ENCODE measurements around the gene BRD9. TPM values are rescaled to one million over a fixed set of nuclear protein-coding genes. Genes with fewer than 3 reads are reported as not detected.

Gene BRD9
- total RNA-seq, 1 donor from 2014 or later, result 80.1 TPM

DNA sequence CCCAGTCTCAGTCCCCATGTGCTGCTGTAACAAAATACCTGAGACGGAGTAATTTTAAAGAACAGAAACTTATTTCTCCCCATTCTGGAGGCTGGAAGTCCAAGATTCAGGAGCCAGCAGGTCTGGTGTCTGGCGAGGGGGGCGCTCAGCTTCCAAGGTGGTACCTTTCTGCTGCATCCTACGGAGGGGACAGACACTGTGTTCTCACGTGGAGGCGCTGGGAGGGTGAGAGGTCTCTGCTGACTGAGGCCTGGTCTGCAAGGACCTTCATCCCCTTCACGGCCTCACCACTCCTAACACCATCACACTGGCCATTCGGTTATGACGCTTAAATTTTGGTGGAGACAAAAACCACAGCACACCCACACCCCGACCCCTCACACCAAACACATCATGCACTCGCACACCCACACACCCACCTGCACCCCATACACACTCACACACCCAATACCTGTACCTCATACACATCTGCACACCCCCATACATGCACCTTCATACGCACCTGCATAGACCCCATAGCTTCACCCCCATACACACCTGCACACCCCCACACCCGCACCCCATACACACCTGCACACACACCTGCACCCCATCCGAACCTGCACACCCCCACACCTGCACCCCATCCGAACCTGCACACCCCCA lies 32.0 kb downstream of the BRD9 start:
- no peaks in the 10 kb centered on the region for H3K9me3 Mint-ChIP-seq
- H3K27ac Mint-ChIP-seq (ENCODE audit: unreplicated experiment), result no peak overlapping the region
- TF ChIP-seq, protein P1, sequence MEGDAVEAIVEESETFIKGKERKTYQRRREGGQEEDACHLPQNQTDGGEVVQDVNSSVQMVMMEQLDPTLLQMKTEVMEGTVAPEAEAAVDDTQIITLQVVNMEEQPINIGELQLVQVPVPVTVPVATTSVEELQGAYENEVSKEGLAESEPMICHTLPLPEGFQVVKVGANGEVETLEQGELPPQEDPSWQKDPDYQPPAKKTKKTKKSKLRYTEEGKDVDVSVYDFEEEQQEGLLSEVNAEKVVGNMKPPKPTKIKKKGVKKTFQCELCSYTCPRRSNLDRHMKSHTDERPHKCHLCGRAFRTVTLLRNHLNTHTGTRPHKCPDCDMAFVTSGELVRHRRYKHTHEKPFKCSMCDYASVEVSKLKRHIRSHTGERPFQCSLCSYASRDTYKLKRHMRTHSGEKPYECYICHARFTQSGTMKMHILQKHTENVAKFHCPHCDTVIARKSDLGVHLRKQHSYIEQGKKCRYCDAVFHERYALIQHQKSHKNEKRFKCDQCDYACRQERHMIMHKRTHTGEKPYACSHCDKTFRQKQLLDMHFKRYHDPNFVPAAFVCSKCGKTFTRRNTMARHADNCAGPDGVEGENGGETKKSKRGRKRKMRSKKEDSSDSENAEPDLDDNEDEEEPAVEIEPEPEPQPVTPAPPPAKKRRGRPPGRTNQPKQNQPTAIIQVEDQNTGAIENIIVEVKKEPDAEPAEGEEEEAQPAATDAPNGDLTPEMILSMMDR (conservative IDR thresholded peaks at IDR 0.05), result no peak
- H3K27me3 Mint-ChIP-seq (ENCODE audit: low read depth), result no peaks in the 10 kb centered on the region
- no peak overlapping the region for H3K4me3 Mint-ChIP-seq
- DNase-seq (ENCODE audit: low read depth, low spot score), result no peak
- no peaks in the 10 kb centered on the region for H3K36me3 Mint-ChIP-seq (ENCODE audit: low read depth)
- H3K4me1 Mint-ChIP-seq, result no peaks in the 10 kb centered on the region

DNA sequence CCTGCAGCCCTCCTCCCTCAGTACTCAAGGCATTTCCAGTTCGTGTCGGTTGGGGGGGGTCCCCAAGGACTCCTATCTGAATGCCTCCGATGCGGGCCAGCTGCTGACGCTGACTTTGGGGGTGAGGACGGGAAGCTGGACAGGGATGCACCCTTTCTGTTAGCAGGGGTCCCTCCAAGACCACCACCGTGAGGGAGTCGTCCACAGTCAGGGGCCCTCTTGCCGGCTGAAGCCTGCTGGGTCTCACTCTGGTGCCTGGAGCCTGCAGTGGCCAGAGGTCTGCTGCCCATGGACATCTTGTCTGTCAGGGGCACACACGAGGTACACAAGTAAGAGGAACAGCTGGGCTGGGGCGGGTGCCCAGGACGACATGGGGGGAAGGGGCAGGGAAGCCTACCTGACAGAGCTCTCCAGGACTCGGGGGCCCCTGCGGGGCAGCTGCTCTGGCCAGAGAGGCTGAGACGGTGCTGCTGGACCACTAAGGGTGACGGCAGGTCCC lies 32.8 kb downstream of the BRD9 start:
- Mint-ChIP-seq H3K4me1 (no peaks in the 10 kb centered on the region), H3K27me3 (ENCODE audit: low read depth) (peaks cover 2% of the 10 kb centered on the region), H3K9me3 (no peaks in the 10 kb centered on the region), H3K4me3 (no peak overlapping the region), H3K27ac (ENCODE audit: unreplicated experiment) (peak overlapping the region; percentile 19), H3K36me3 (ENCODE audit: low read depth) (no peaks in the 10 kb centered on the region)
- TF ChIP-seq, protein P1 (conservative IDR thresholded peaks at IDR 0.05), result no peak
- no peak for DNase-seq (ENCODE audit: low read depth, low spot score)

DNA sequence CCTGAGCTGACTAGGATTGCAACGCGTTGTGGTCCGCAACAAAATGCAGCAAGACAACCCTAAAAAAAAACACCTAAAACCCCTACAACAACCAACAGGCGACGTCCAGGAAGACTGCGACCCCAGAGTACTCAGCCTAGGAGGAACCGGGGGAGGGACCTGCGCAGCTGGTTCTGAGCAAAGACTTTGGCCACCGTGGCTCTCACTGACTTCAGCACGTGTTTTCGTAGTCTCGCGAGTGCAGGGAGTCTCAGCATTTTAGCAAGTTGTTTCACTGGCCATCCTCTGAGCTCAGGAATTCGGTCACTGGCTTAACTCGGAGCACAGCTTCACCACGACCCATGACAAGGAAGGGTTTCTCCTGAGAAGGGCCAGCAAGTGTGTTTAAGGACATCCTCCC lies 33.2 kb downstream of the BRD9 start:
- TF ChIP-seq, protein P1 (conservative IDR thresholded peaks at IDR 0.05), result no peak
- Mint-ChIP-seq H3K9me3 (no peaks in the 10 kb centered on the region), H3K4me3 (no peak overlapping the region), H3K36me3 (ENCODE audit: low read depth) (no peaks in the 10 kb centered on the region), H3K27me3 (ENCODE audit: low read depth) (peaks cover 2% of the 10 kb centered on the region), H3K27ac (ENCODE audit: unreplicated experiment) (peak overlapping the region; percentile 67), H3K4me1 (no peaks in the 10 kb centered on the region)
- no peak for DNase-seq (ENCODE audit: low read depth, low spot score)

DNA sequence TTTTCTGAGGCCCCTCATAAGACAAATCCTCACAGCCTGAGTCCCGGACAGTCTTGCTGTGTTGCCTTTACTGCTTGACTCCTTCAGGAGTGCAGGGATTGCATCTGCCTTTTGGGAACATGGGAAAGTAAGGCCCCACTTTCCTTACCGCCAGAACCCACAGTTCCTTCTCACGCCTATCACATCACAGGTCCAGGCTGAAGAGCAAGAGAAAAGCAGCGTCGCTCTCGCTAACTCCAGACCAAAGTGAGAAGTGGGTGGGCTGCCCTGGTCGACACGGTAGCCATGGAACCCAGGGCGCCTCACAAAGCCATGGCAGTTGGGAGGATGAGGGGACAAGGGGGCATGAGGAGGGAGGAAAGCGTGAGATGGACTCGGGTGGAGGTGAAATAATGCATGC lies 33.9 kb downstream of the BRD9 start:
- H3K27me3 Mint-ChIP-seq (ENCODE audit: low read depth), result peaks cover 2% of the 10 kb centered on the region
- peak overlapping the region; percentile 34 for H3K4me3 Mint-ChIP-seq
- H3K36me3 Mint-ChIP-seq (ENCODE audit: low read depth), result no peaks in the 10 kb centered on the region
- TF ChIP-seq, protein P1 (conservative IDR thresholded peaks at IDR 0.05), result no peak
- DNase-seq (ENCODE audit: low read depth, low spot score), result no peak
- no peak overlapping the region for H3K27ac Mint-ChIP-seq (ENCODE audit: unreplicated experiment)
- H3K4me1 Mint-ChIP-seq, result no peaks in the 10 kb centered on the region
- no peaks in the 10 kb centered on the region for H3K9me3 Mint-ChIP-seq

DNA sequence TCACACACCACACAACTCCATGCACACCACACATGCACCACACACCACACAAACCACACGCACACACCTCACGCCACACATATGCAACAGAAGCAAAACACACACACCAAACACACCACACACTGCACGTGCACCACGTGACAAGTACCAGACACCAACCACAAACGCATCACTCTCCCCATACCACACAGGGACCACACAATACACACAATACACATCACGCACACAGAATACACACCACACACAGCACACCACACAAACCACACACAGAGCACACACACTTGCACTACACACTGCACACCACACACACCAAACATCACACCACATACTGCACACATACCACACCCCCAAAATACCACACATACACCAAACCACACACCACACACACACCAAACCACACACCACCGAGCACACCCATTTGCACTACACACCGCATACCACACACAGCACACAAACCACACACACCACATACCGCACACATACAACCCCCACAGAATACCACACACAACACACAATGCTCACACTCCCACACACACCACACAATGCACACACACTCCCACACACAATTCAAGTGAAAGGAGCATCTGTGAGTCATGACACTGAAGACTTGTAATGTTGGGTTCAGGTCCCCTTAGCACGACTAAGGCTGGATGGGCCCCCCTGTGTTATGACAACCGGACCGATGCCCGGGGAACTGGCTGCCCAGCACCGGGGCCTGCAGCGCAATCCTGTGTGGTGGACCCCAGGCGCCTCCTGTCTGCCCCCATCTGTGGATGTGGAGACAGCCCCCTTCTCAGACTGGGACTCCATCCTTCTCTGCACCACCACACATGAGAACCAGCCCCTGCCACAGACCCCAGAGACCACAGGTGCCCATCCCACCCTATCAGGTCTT lies 35.8 kb downstream of the BRD9 start:
- TF ChIP-seq, protein P1 (conservative IDR thresholded peaks at IDR 0.05), result no peak
- DNase-seq (ENCODE audit: low read depth, low spot score), result no peak
- Mint-ChIP-seq H3K4me1 (no peaks in the 10 kb centered on the region), H3K27me3 (ENCODE audit: low read depth) (peaks cover 8% of the 10 kb centered on the region), H3K4me3 (no peak overlapping the region), H3K9me3 (no peaks in the 10 kb centered on the region), H3K27ac (ENCODE audit: unreplicated experiment) (no peak overlapping the region), H3K36me3 (ENCODE audit: low read depth) (no peaks in the 10 kb centered on the region)

All from neural crest cell (in vitro differentiated cells).